ENCODE measurements around the gene KDM4B. TPM values are rescaled to one million over a fixed set of nuclear protein-coding genes. Genes with fewer than 3 reads are reported as not detected.

KDM4B gene
- total and polyA plus RNA-seq, 2 donors (not counting 1 experiment from before 2014, with no cell fraction given) = 6.4 to 14.4 TPM

DNA sequence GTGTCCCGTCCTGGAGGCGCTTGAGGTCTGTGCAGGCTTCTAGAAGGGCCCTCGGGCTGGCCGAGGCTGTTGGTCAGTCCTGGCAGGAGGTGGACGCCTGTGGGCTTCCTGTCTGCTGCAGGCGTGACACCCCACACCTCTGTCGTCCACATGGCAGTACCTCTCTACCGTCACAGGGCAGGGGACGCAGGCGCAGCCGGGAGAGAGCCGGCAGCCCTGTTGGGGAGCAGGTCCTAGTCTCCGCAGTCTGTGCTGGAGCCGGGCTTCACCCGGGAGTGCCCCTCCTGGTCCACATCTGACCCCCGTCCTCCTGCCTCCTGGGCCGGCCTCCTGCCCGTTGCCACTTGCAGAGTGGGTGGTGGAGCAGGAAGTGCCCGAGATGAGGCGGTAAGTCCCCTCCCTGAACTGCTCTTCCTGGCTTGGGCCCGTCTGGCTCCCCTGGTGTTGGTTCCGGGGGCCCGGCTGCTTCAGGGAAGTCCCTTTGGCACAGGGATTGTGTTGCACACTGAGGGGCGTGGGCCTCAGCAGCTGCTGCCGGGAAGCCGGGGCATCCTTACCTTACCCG lies 106.0 kb downstream of the KDM4B start:
- no peak overlapping the region for H2AFZ ChIP-seq (ENCODE audit: low read length)
- DNase-seq (ENCODE audit: low read depth in 2 of 2) = no peak
- H3K36me3 ChIP-seq (ENCODE audit: control insufficient read depth, insufficient read depth, low read length) = peaks cover 8% of the 10 kb centered on the region

DNA sequence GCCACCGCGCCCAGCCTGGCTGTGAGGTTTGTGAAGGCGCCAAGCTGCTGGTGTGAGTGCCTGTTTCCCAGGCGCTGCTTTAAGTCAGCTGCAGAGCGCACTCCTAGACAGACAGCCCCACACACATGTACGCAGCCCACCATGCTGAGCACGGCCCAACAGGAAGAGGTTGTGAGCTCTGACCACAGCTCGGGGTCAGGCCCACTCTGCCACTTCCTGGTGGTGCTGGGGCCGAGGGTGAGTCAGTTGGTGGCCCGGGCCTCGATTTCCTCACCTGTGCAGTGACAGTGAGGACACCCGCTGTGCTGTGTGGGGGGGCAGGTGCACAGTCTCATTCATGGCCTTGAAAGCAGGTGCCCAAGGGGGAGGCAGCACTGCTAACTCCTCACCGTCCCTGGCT lies 106.7 kb downstream of the KDM4B start:
- H3K9ac ChIP-seq (ENCODE audit: insufficient read depth, low read length) = no peak overlapping the region
- no peaks in the 10 kb centered on the region for H3K79me2 ChIP-seq (ENCODE audit: control insufficient read depth, insufficient read depth, low read length)
- no peaks in the 10 kb centered on the region for H3K27me3 ChIP-seq (ENCODE audit: control insufficient read depth, insufficient read depth, low read length)
- H3K9me3 ChIP-seq (ENCODE audit: control insufficient read depth, insufficient read depth, low read depth, low read length) = no peaks in the 10 kb centered on the region
- DNase-seq (ENCODE audit: low read depth in 2 of 2) = no peak
- H3K4me2 ChIP-seq (ENCODE audit: extremely low read depth, insufficient read depth, low read length) = no peak overlapping the region
- H3K4me1 ChIP-seq (ENCODE audit: control insufficient read depth, extremely low read depth, insufficient read depth, low read length) = no peaks in the 10 kb centered on the region
- TF ChIP-seq, protein P1, sequence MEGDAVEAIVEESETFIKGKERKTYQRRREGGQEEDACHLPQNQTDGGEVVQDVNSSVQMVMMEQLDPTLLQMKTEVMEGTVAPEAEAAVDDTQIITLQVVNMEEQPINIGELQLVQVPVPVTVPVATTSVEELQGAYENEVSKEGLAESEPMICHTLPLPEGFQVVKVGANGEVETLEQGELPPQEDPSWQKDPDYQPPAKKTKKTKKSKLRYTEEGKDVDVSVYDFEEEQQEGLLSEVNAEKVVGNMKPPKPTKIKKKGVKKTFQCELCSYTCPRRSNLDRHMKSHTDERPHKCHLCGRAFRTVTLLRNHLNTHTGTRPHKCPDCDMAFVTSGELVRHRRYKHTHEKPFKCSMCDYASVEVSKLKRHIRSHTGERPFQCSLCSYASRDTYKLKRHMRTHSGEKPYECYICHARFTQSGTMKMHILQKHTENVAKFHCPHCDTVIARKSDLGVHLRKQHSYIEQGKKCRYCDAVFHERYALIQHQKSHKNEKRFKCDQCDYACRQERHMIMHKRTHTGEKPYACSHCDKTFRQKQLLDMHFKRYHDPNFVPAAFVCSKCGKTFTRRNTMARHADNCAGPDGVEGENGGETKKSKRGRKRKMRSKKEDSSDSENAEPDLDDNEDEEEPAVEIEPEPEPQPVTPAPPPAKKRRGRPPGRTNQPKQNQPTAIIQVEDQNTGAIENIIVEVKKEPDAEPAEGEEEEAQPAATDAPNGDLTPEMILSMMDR (conservative IDR thresholded peaks at IDR 0.05 in 1 of 2, IDR thresholded peaks at IDR 0.05 in 1 of 2; ENCODE audit: low read depth in 1 of 2, low read length in 2 of 2) = no peak
- no peak for TF ChIP-seq EZH2 (IDR thresholded peaks at IDR 0.05; ENCODE audit: low read length, missing control alignments)
- no peak overlapping the region for H2AFZ ChIP-seq (ENCODE audit: low read length)
- no peak overlapping the region for H3K4me3 ChIP-seq (replicated peaks in 1 of 4; ENCODE audit: control extremely low read depth in 1 of 4, insufficient read depth in 1 of 4, low read depth in 3 of 4, low read length in 4 of 4)
- H3K36me3 ChIP-seq (ENCODE audit: control insufficient read depth, insufficient read depth, low read length) = peaks cover 10% of the 10 kb centered on the region
- H4K20me1 ChIP-seq (ENCODE audit: control insufficient read depth, extremely low read depth, insufficient read depth, low read length) = no peaks in the 10 kb centered on the region
- no peak overlapping the region for H3K27ac ChIP-seq (ENCODE audit: insufficient read depth, low read length)

More for the DNA sequence above, 106.0 kb downstream of the KDM4B start:
- no peaks in the 10 kb centered on the region for H3K4me1 ChIP-seq (ENCODE audit: control insufficient read depth, extremely low read depth, insufficient read depth, low read length)
- H3K4me3 ChIP-seq (replicated peaks in 1 of 4; ENCODE audit: control extremely low read depth in 1 of 4, insufficient read depth in 1 of 4, low read depth in 3 of 4, low read length in 4 of 4) = no peak overlapping the region
- no peak overlapping the region for H3K9ac ChIP-seq (ENCODE audit: insufficient read depth, low read length)
- TF ChIP-seq, protein P1 (conservative IDR thresholded peaks at IDR 0.05 in 1 of 2, IDR thresholded peaks at IDR 0.05 in 1 of 2; ENCODE audit: low read depth in 1 of 2, low read length in 2 of 2) = no peak
- no peak for TF ChIP-seq EZH2 (IDR thresholded peaks at IDR 0.05; ENCODE audit: low read length, missing control alignments)
- no peaks in the 10 kb centered on the region for H3K27me3 ChIP-seq (ENCODE audit: control insufficient read depth, insufficient read depth, low read length)
- no peak overlapping the region for H3K27ac ChIP-seq (ENCODE audit: insufficient read depth, low read length)
- H3K9me3 ChIP-seq (ENCODE audit: control insufficient read depth, insufficient read depth, low read depth, low read length) = no peaks in the 10 kb centered on the region
- no peak overlapping the region for H3K4me2 ChIP-seq (ENCODE audit: extremely low read depth, insufficient read depth, low read length)
- no peaks in the 10 kb centered on the region for H3K79me2 ChIP-seq (ENCODE audit: control insufficient read depth, insufficient read depth, low read length)
- no peaks in the 10 kb centered on the region for H4K20me1 ChIP-seq (ENCODE audit: control insufficient read depth, extremely low read depth, insufficient read depth, low read length)

DNA sequence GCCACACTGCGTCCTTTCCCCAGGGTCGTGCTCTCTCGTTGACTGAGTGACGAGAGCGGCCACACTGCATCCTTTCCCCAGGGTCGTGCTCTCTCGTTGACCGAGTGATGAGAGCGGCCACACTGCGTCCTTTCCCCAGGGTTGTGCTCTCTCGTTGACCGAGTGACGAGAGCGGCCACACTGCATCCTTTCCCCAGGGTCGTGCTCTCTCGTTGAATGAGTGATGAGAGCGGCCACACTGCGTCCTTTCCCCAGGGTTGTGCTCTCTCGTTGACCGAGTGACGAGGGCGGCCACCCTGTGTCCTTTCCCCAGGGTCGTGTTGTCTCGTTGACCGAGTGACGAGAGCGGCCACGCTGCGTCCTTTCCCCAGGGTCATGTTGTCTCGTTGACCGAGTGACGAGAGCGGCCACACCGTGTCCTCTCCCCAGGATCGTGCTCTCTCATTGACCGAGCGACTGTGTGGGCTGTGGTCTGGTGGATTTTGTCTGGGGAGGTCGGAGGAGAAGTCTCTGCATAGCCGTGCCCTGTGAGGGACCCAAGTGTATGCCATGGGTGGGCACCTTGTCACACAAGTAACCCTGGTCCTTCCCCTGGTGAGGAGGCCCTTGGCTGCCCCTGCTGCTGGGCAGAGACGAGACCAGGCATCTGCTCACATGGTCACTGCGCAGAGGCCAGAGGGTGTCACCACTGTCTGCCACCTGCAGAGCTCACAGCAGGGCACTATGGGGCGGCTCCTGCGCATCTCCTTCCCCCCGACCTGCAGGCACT lies 107.7 kb downstream of the KDM4B start:
- no peaks in the 10 kb centered on the region for H3K9me3 ChIP-seq (ENCODE audit: control insufficient read depth, insufficient read depth, low read depth, low read length)
- no peak overlapping the region for H2AFZ ChIP-seq (ENCODE audit: low read length)
- H3K27ac ChIP-seq (ENCODE audit: insufficient read depth, low read length) = no peak overlapping the region
- H3K4me1 ChIP-seq (ENCODE audit: control insufficient read depth, extremely low read depth, insufficient read depth, low read length) = no peaks in the 10 kb centered on the region
- H3K27me3 ChIP-seq (ENCODE audit: control insufficient read depth, insufficient read depth, low read length) = no peaks in the 10 kb centered on the region
- H3K79me2 ChIP-seq (ENCODE audit: control insufficient read depth, insufficient read depth, low read length) = no peaks in the 10 kb centered on the region
- H3K4me2 ChIP-seq (ENCODE audit: extremely low read depth, insufficient read depth, low read length) = no peak overlapping the region
- DNase-seq (ENCODE audit: low read depth in 2 of 2) = no peak
- peaks cover 10% of the 10 kb centered on the region for H3K36me3 ChIP-seq (ENCODE audit: control insufficient read depth, insufficient read depth, low read length)
- TF ChIP-seq EZH2 (IDR thresholded peaks at IDR 0.05; ENCODE audit: low read length, missing control alignments) = no peak
- TF ChIP-seq, protein P1 (conservative IDR thresholded peaks at IDR 0.05 in 1 of 2, IDR thresholded peaks at IDR 0.05 in 1 of 2; ENCODE audit: low read depth in 1 of 2, low read length in 2 of 2) = no peak
- no peak overlapping the region for H3K4me3 ChIP-seq (replicated peaks in 1 of 4; ENCODE audit: control extremely low read depth in 1 of 4, insufficient read depth in 1 of 4, low read depth in 3 of 4, low read length in 4 of 4)
- no peaks in the 10 kb centered on the region for H4K20me1 ChIP-seq (ENCODE audit: control insufficient read depth, extremely low read depth, insufficient read depth, low read length)
- no peak overlapping the region for H3K9ac ChIP-seq (ENCODE audit: insufficient read depth, low read length)
